T-helper 2 cell treated with Interferon-gamma antibody and Interleukin-4, amounts not matched to agents 5 μg/mL and 100 μg/mL, for 36 hours (primary cell): ENCODE data around the gene SHC4.
"Not testable (repeated sequence)": the region's sequence is repeated elsewhere in the genome, so short reads cannot be mapped to it uniquely, and the experiment has no call there.

Experiments used
- DNase-seq: peaks from one replicate; pipeline ENCODE4 v3.0.0; 2021; ENCODE audit warnings: low spot score
- H3K27ac Mint-ChIP-seq: one replicate; pipeline ENCODE4 v1.8.0; 2021; ENCODE audit warnings: mild to moderate bottlenecking, mixed read lengths
- H3K27me3 Mint-ChIP-seq: one replicate; pipeline ENCODE4 v1.8.0; 2021; ENCODE audit warnings: low read depth, mixed read lengths
- H3K36me3 Mint-ChIP-seq: one replicate; pipeline ENCODE4 v1.8.0; 2021; ENCODE audit warnings: low read depth, mixed read lengths
- H3K4me1 Mint-ChIP-seq: one replicate; pipeline ENCODE4 v1.8.0; 2021; ENCODE audit warnings: low read depth, mixed read lengths
- H3K4me3 Mint-ChIP-seq: one replicate; pipeline ENCODE4 v1.8.0; 2022; ENCODE audit warnings: mild to moderate bottlenecking, moderate library complexity, mixed read lengths
- H3K9me3 Mint-ChIP-seq: one replicate; pipeline ENCODE4 v1.8.0; 2021; ENCODE audit warnings: mixed read lengths

SHC4 gene

DNA sequence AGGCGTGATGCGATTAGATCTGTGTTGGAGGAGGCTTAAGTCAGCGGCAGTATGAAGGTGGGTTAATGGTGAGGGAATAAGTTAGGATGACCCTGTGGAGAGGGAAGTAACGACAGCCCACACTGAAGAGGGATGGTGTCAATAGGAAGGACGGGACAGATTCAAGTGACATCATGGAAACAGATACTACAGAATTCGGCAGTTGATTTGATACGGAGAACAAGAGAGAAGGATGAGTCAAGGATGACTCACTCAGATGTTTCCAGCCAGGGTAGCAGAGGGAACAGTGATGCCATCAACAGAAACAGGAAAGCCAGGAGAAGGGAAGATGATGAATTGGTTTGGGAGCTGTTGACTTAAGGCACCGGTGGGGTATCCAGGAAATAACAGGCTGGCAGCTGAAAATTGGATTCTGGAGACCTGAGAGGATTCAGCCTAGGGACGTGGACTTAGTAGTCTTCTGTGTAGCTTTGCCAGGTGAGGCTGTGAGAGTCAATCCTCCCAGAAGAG is 38.0 kb downstream of the SHC4 start:
- H3K27me3 Mint-ChIP-seq, result no peaks in the 10 kb centered on the region
- H3K4me3 Mint-ChIP-seq, result peak overlapping the region; percentile 10
- peak; percentile 69 for DNase-seq
- H3K4me1 Mint-ChIP-seq, result peaks cover 47% of the 10 kb centered on the region
- H3K36me3 Mint-ChIP-seq, result no peaks in the 10 kb centered on the region
- peak overlapping the region; percentile 91 for H3K27ac Mint-ChIP-seq
- no peaks in the 10 kb centered on the region for H3K9me3 Mint-ChIP-seq

DNA sequence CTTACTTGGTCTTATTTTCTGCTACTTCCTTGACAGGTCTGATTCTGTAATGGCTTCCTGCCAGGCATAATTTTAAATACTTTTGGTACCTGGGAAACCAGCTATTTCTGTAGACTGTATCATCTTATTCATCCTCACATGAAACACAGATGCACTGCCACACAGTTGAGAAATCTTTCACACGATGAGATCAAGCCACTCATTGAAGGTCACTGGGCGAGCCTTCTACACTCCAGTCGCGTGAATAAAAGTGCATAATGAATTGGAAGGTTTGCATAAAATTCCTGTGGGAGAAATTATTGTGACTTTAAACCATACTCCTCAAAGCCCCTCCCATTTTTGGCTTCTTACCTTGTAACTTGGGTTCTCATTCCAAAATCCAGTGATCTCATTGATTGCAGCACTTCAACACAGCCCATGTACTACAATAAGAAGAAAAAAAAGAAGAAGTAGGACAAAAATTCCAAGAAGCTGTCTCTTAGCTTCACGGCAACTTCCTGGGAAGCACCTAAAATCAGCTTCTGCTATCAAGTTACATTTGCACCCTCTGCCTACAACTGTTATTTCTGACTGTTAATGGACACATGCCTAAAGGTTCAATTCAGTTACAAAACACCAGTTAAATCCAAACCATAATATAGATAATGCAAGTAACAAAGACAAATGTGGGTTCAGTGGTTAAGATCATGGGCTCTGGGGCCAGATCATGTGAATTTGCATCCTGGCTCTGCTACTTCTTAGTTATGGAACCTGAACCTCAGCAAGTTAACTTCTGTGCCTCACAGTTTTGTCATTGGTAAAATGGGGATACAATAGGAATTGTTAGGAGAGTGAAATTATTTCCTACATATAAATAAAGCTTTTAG is 39.0 kb downstream of the SHC4 start:
- H3K27me3 Mint-ChIP-seq, result no peaks in the 10 kb centered on the region
- no peak for DNase-seq
- peaks cover 42% of the 10 kb centered on the region for H3K4me1 Mint-ChIP-seq
- H3K4me3 Mint-ChIP-seq, result peak overlapping the region; percentile 3
- no peaks in the 10 kb centered on the region for H3K9me3 Mint-ChIP-seq
- no peaks in the 10 kb centered on the region for H3K36me3 Mint-ChIP-seq
- peak overlapping the region; percentile 91 for H3K27ac Mint-ChIP-seq

DNA sequence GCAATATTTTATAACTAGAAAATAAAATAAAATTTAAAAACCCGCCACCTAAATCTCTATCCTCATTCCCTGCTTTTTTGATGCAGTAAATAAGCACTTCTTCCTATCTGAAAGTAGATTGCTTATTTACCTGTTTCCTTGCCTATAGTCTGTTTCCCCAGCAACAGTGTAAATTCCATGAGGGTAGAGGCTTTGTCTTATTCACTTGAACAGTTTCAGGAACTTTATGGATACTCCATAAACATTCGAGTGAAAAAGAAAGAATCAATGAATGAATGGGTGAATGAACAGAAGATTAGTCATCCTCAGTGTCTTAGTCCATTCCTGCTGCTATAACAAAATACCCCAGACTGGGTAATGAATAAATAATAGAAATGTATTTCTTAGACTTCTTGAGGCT is 41.7 kb downstream of the SHC4 start:
- DNase-seq, result no peak
- no peaks in the 10 kb centered on the region for H3K27me3 Mint-ChIP-seq
- H3K9me3 Mint-ChIP-seq, result no peaks in the 10 kb centered on the region
- peaks cover 23% of the 10 kb centered on the region for H3K4me1 Mint-ChIP-seq
- H3K4me3 Mint-ChIP-seq, result no peak overlapping the region
- H3K27ac Mint-ChIP-seq, result no peak overlapping the region
- H3K36me3 Mint-ChIP-seq, result peaks cover 2% of the 10 kb centered on the region

DNA sequence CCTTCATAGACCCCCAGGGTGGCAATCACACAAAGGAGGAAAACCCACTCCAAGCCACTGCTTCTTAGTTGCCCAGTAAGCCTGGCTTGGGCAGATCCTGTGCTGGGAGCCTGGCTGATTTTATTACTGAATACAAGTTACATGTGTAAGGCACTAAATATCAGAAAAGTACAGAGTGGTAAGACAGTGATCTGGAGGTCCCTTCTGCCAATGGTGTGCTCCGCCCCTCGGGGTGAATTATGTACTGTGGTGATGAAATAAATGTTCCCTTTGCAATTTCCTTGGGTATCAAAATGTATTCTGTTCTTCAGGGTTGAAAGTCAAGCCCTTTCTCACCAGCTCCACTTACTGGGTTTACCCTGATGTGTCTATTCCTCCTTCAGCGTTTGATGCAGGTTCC is 47.0 kb downstream of the SHC4 start:
- H3K4me1 Mint-ChIP-seq, result peaks cover 2% of the 10 kb centered on the region
- no peak overlapping the region for H3K27ac Mint-ChIP-seq
- peaks cover 2% of the 10 kb centered on the region for H3K36me3 Mint-ChIP-seq
- no peak for DNase-seq
- no peak overlapping the region for H3K4me3 Mint-ChIP-seq
- no peaks in the 10 kb centered on the region for H3K27me3 Mint-ChIP-seq
- H3K9me3 Mint-ChIP-seq, result no peaks in the 10 kb centered on the region

DNA sequence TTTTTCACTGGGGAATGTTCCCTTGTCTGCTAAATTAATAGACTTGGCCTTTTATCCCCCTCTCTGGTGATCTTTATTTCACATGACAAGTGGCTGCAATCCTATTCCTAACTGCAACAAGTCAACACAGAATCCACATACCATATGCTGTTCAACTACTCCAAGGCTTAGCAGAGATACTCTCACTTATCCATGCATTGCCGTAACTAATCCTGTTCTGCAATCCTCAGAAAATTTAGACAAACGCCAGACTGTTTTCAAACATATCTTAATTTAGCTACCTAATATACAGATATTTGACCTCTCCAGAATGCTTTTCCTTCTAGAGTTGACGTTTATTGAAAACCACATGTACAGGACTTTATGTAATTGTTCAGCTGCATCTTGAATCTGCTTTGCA is 47.9 kb downstream of the SHC4 start:
- no peak for DNase-seq
- Mint-ChIP-seq H3K27ac (no peak overlapping the region), H3K9me3 (no peaks in the 10 kb centered on the region), H3K4me1 (peaks cover 2% of the 10 kb centered on the region), H3K36me3 (peaks cover 4% of the 10 kb centered on the region), H3K27me3 (no peaks in the 10 kb centered on the region), H3K4me3 (no peak overlapping the region)

DNA sequence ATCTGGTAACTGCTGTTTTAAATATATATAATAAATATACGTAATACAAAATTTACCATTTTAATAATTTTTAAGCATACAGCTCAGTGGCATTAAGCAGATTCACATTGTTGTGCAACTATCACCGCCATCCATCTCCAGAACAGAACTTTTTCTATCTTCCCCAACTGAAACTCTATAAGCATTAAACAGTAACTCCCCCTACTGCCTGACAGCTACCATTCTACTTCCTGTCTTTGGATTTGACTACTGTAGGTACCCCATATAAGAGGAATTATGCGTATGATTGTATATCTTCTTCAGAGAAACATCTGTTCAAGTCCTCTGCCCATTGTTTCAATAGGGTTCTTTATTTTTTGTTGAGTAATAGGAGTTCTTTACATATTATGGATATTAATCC is 49.0 kb downstream of the SHC4 start:
- Mint-ChIP-seq H3K36me3 (peaks cover 4% of the 10 kb centered on the region), H3K9me3 (no peaks in the 10 kb centered on the region), H3K4me3 (no peak overlapping the region), H3K27ac (no peak overlapping the region), H3K27me3 (no peaks in the 10 kb centered on the region), H3K4me1 (peaks cover 8% of the 10 kb centered on the region)
- DNase-seq, result no peak

DNA sequence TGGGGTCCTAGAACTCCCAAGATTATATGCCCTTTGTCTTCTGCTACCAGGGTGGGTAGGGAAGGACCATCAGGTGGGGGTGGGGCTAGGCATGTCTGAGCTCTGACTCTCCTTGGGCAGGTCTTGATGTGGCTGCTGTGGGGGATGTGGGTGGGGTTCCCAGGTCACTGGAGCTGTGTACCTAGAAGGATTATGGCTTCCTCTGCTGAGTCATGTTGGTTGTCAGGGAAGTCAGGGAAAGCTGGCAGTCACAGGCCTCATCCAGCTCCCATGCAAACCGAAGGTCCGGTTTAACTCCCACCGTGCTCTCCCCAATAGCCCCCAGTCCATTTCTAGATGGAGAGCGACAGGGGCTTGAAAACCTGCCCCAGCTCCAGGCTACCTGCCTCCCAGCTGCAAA is 50.6 kb downstream of the SHC4 start:
- peaks cover 13% of the 10 kb centered on the region for H3K4me1 Mint-ChIP-seq
- no peak overlapping the region for H3K27ac Mint-ChIP-seq
- H3K4me3 Mint-ChIP-seq, result no peak overlapping the region
- H3K27me3 Mint-ChIP-seq, result no peaks in the 10 kb centered on the region
- DNase-seq, result no peak
- peaks cover 2% of the 10 kb centered on the region for H3K36me3 Mint-ChIP-seq
- no peaks in the 10 kb centered on the region for H3K9me3 Mint-ChIP-seq

DNA sequence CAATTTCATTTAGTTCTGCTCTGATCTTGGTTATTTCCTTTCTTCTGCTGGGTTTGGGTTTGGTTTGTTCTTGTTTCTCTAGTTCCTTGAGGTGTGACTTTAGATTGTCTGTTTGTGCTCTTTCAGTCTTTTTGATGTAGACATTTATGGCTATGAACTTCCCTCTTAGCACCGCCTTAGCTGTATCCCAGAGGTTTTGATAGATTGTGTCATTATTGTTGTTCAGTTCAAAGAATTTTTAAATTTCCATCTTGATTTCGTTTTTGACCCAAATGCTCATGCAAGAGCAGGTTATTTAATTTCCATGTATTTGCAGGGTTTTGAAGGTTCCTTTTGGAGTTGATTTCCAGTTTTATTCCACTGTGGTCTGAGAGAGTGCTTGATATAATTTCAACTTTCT is 53.2 kb downstream of the SHC4 start:
- not testable (repeated sequence) for H3K36me3 Mint-ChIP-seq, H3K27me3 Mint-ChIP-seq, H3K9me3 Mint-ChIP-seq, H3K27ac Mint-ChIP-seq, DNase-seq, H3K4me3 Mint-ChIP-seq
- peaks cover 13% of the 10 kb centered on the region for H3K4me1 Mint-ChIP-seq

DNA sequence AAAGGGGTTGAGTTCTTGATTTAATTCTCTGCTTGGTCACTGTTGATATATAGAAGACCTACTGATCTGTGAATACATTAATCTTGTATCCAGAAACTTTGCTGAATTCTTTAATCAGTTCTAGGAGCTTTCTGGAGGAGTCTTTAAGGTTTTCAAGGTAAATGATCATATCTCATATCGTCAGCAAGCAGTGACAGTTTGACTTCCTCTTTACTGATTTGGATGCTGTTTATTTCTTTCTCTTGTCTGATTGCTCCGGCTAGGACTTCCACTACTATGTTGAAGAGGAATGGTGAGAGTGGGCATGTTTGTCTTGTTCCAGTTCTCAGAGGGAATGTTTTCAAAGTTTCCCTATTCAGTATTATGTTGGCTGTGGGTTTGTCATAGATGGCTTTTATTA is 54.4 kb downstream of the SHC4 start:
- H3K9me3 Mint-ChIP-seq, H3K36me3 Mint-ChIP-seq, H3K27ac Mint-ChIP-seq, DNase-seq, H3K4me3 Mint-ChIP-seq, H3K27me3 Mint-ChIP-seq: not testable (repeated sequence)
- peaks cover 11% of the 10 kb centered on the region for H3K4me1 Mint-ChIP-seq

DNA sequence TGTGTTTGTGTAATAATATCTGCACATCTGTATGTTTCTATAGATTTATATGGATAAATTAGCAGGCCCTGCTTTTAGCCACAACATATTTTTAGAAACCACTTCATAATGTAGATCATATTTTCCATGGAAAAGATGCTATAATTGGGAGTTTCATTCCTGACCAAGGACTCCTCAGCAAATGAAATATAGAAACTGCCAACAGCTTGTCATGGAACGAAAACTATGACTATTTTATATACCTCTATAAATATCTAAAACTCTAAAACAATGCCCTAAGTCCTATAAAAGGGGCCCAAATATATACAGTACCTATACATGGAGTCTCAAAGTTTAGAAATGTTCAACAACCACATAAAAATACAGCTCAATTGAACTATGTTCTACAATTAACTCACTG is 57.9 kb downstream of the SHC4 start:
- no peak overlapping the region for H3K4me3 Mint-ChIP-seq
- no peaks in the 10 kb centered on the region for H3K36me3 Mint-ChIP-seq
- H3K4me1 Mint-ChIP-seq, result peaks cover 11% of the 10 kb centered on the region
- H3K9me3 Mint-ChIP-seq, result no peaks in the 10 kb centered on the region
- no peak for DNase-seq
- H3K27ac Mint-ChIP-seq, result no peak overlapping the region
- no peaks in the 10 kb centered on the region for H3K27me3 Mint-ChIP-seq

DNA sequence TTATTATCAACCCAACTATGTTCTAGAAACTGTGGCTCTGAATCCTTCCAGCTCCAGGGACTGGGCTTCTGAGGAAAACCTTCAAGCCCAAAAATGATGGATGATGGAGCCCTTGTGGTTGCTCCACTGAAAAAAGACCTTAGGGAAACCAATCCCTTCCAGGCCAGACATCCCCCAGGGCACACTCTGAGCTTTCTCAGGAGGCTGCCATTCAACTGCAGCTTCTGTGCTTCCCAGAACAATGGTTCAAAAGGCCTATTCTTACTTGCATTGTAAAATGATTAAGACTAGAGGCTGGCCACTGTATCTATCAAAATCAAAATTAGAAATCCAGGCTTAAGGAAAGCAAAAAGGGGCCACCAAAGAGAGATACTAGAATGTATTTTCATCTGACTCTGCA is 58.5 kb downstream of the SHC4 start:
- no peaks in the 10 kb centered on the region for H3K36me3 Mint-ChIP-seq
- no peak for DNase-seq
- H3K9me3 Mint-ChIP-seq, result no peaks in the 10 kb centered on the region
- H3K27me3 Mint-ChIP-seq, result no peaks in the 10 kb centered on the region
- peaks cover 8% of the 10 kb centered on the region for H3K4me1 Mint-ChIP-seq
- no peak overlapping the region for H3K4me3 Mint-ChIP-seq
- H3K27ac Mint-ChIP-seq, result no peak overlapping the region

DNA sequence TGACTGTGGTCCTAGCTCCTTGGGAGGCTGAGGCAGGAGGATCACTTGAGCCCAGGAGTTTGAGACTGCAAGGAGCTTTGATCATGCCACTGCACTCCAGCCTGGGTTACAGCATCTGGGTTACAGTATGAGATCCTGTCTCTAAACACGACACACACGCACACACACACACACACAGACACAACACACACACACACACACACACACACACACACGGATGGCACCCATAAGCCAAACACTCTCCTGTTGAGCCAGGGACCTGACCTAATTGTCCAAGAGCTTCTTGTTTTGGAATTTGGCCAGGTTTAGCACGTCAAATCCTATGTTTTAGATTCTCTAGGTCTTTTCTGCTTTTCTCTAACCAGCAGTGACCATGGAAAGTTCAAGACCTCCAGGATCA is 59.0 kb downstream of the SHC4 start:
- H3K27ac Mint-ChIP-seq, result no peak overlapping the region
- H3K4me3 Mint-ChIP-seq, result no peak overlapping the region
- no peaks in the 10 kb centered on the region for H3K9me3 Mint-ChIP-seq
- no peak for DNase-seq
- no peaks in the 10 kb centered on the region for H3K27me3 Mint-ChIP-seq
- no peaks in the 10 kb centered on the region for H3K36me3 Mint-ChIP-seq
- peaks cover 6% of the 10 kb centered on the region for H3K4me1 Mint-ChIP-seq

DNA sequence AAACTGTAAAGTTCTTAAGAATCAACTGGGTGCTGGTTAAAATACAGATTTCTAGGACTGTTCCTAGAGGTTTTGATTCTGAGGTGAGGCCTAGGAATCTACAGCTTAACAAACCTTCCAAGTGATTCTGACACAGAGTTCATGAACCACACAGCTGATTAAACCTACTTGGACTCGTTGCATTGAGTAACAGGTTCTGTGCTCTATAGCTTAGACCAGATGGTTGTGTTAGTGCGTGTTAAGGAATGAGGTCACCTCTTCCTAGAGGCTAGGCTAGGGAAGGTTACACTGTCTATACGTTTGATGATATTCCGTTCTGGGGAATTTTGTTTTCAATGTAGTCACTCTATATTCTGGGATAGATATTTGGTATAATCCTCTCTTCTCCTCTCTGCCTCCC is 63.9 kb downstream of the SHC4 start:
- H3K27me3 Mint-ChIP-seq, result no peaks in the 10 kb centered on the region
- no peaks in the 10 kb centered on the region for H3K36me3 Mint-ChIP-seq
- peaks cover 12% of the 10 kb centered on the region for H3K4me1 Mint-ChIP-seq
- H3K9me3 Mint-ChIP-seq, result no peaks in the 10 kb centered on the region
- DNase-seq, result no peak
- H3K27ac Mint-ChIP-seq, result no peak overlapping the region
- H3K4me3 Mint-ChIP-seq, result no peak overlapping the region

DNA sequence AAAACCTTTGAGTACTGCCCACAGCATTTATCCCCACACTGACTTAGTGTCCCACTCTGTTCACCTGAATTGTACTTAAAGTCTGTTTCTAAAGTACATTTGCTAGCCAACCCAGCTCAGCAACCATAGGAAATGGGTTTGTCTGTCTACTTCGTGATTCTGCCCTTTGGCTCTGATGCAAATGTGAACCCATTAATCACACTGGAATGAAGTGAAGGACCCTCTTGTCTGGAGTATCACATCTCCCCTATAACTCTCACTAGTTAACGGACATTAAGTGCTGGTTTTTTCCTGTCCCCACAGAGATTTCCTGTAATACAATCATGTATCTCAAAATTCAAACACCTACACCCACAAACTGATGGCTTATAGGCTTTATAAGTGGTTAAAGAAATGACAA is 65.3 kb downstream of the SHC4 start:
- H3K4me1 Mint-ChIP-seq, result peaks cover 12% of the 10 kb centered on the region
- no peak for DNase-seq
- peak overlapping the region; percentile 31 for H3K4me3 Mint-ChIP-seq
- no peaks in the 10 kb centered on the region for H3K27me3 Mint-ChIP-seq
- H3K36me3 Mint-ChIP-seq, result no peaks in the 10 kb centered on the region
- peak overlapping the region; percentile 2 for H3K27ac Mint-ChIP-seq
- H3K9me3 Mint-ChIP-seq, result no peaks in the 10 kb centered on the region

DNA sequence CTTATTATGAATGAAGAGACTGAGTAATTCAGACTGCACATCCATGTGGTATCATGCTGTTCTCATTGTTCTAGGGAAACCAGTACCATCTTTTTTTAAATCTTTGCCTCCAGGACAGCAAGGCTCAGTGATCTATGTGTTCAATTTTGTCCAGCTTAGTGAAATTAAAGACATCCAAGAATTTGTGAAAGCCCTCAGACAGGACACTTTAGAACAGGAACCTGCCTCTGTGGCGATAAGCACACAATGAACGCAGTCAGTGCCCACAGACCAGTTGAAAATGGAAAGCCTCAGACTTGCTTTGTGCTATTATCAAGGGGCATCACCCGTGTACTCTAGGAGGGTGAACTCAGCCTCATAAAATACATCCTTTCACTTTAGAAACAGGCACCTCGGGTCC is 65.7 kb downstream of the SHC4 start:
- Mint-ChIP-seq H3K36me3 (no peaks in the 10 kb centered on the region), H3K27me3 (no peaks in the 10 kb centered on the region), H3K4me1 (peaks cover 12% of the 10 kb centered on the region), H3K9me3 (no peaks in the 10 kb centered on the region), H3K4me3 (peak overlapping the region; percentile 31), H3K27ac (no peak overlapping the region)
- no peak for DNase-seq
